GM19395 (cell line): ENCODE measurements around the gene TMEM255A.

ENCODE experiments used
- ATAC-seq: cut with Tn5 transposase; IDR thresholded peaks from one replicate; pipeline ENCODE4 v1.9.1; 2021; ENCODE audit warnings: mild to moderate bottlenecking, moderate library complexity; ENCODE audit not compliant: unreplicated experiment

Gene TMEM255A

GRCh38 chrX:120308959-120309872 lies 2.0 kb downstream of the TMEM255A start:
- peak; percentile 85 for ATAC-seq

GRCh38 chrX:120308558-120308957 lies 2.7 kb downstream of the TMEM255A start:
- no peak for ATAC-seq

GRCh38 chrX:120306630-120307029 lies 4.6 kb downstream of the TMEM255A start:
- ATAC-seq, result no peak

- no peak for ATAC-seq
Measured at GRCh38 chrX:120305531-120306141, 5.6 kb downstream of the TMEM255A start.

GRCh38 chrX:120304256-120304655 lies 7.0 kb downstream of the TMEM255A start:
- no peak for ATAC-seq

GRCh38 chrX:120302434-120302833 lies 8.8 kb downstream of the TMEM255A start:
- peak; percentile 93 for ATAC-seq

GRCh38 chrX:120301960-120302359 lies 9.3 kb downstream of the TMEM255A start:
- peak; percentile 12 for ATAC-seq

- ATAC-seq, result no peak
Measured at GRCh38 chrX:120301497-120301896, 9.8 kb downstream of the TMEM255A start.

GRCh38 chrX:120299928-120300327 lies 11.3 kb downstream of the TMEM255A start:
- ATAC-seq, result no peak

GRCh38 chrX:120297923-120298322 lies 13.3 kb downstream of the TMEM255A start:
- ATAC-seq, result no peak

GRCh38 chrX:120294651-120295050 lies 16.6 kb downstream of the TMEM255A start:
- ATAC-seq, result no peak

GRCh38 chrX:120293015-120293414 lies 18.2 kb downstream of the TMEM255A start:
- ATAC-seq, result no peak

- no peak for ATAC-seq
Measured at GRCh38 chrX:120291211-120291610, 20.1 kb downstream of the TMEM255A start.

GRCh38 chrX:120290107-120290506 lies 21.2 kb downstream of the TMEM255A start:
- ATAC-seq, result no peak

GRCh38 chrX:120287513-120288112 lies 23.6 kb downstream of the TMEM255A start:
- peak; percentile 79 for ATAC-seq

- peak; percentile 36 for ATAC-seq
Measured at GRCh38 chrX:120286733-120287512, 24.3 kb downstream of the TMEM255A start.

- no peak for ATAC-seq
Measured at GRCh38 chrX:120282697-120283096, 28.6 kb downstream of the TMEM255A start.

GRCh38 chrX:120281761-120282160 lies 29.5 kb downstream of the TMEM255A start:
- ATAC-seq, result no peak

- no peak for ATAC-seq
Measured at GRCh38 chrX:120281021-120281624, 30.1 kb downstream of the TMEM255A start.

- no peak for ATAC-seq
Measured at GRCh38 chrX:120274958-120275357, 36.3 kb downstream of the TMEM255A start.

- no peak for ATAC-seq
Measured at GRCh38 chrX:120274145-120274544, 37.1 kb downstream of the TMEM255A start.
